HG03354 (cell line): Measurements from ENCODE around the gene SWI5.
"Not testable (repeated sequence)": the region's sequence is repeated elsewhere in the genome, so short reads cannot be mapped to it uniquely, and the experiment has no call there.

Experiments used
- ATAC-seq: cut with Tn5 transposase; IDR thresholded peaks from one replicate; pipeline ENCODE4 v1.9.1; 2021; ENCODE audit warnings: mild to moderate bottlenecking; ENCODE audit not compliant: unreplicated experiment, poor library complexity, severe bottlenecking

Gene SWI5

GRCh38 chr9:128276008-128276573 is at the start of gene SWI5:
SWI5 (plus strand) TSS chr9:128276276.
- peak; percentile 96 for ATAC-seq

GRCh38 chr9:128226412-128226801 is 49.7 kb upstream of the SWI5 start:
- no peak for ATAC-seq

- ATAC-seq, result not testable (repeated sequence)
Observed at GRCh38 chr9:128230897-128231296, 45.2 kb upstream of the SWI5 start.

- no peak for ATAC-seq
Observed at GRCh38 chr9:128231638-128232527, 44.2 kb upstream of the SWI5 start.

GRCh38 chr9:128232528-128233428 is 43.3 kb upstream of the SWI5 start:
- no peak for ATAC-seq

GRCh38 chr9:128233817-128234406 is 42.2 kb upstream of the SWI5 start:
- no peak for ATAC-seq

- no peak for ATAC-seq
Observed at GRCh38 chr9:128242124-128242523, 34.0 kb upstream of the SWI5 start.

- ATAC-seq, result no peak
Observed at GRCh38 chr9:128242828-128243214, 33.3 kb upstream of the SWI5 start.

- ATAC-seq, result no peak
Observed at GRCh38 chr9:128243215-128244018, 32.7 kb upstream of the SWI5 start.

GRCh38 chr9:128244091-128244836 is 31.8 kb upstream of the SWI5 start:
- ATAC-seq, result no peak

GRCh38 chr9:128244837-128245231 is 31.2 kb upstream of the SWI5 start:
- ATAC-seq, result no peak

GRCh38 chr9:128245421-128246151 is 30.5 kb upstream of the SWI5 start:
- no peak for ATAC-seq

GRCh38 chr9:128246471-128246870 is 29.6 kb upstream of the SWI5 start:
- ATAC-seq, result no peak

GRCh38 chr9:128247226-128247803 is 28.8 kb upstream of the SWI5 start:
- ATAC-seq, result no peak

- ATAC-seq, result no peak
Observed at GRCh38 chr9:128249558-128249907, 26.5 kb upstream of the SWI5 start.

- peak; percentile 82 for ATAC-seq
Observed at GRCh38 chr9:128249908-128250838, 25.9 kb upstream of the SWI5 start.
